HL-60 (cell line): Measurements from ENCODE around the gene MYMX.

Source experiments
- DNase-seq, 2 experiments: peaks; one replicate each; pipeline ENCODE4 v3.0.0-alpha.2; 2010 to 2020; ENCODE audit warnings: low read depth in 1 of 2, low spot score in 1 of 2
- H3K27ac ChIP-seq: fragments of 250-450 bp; sonication (Bioruptor Pico); replicated peaks from 2 replicates; pipeline ENCODE4 v1.5.1; 2020; ENCODE audit warnings: mild to moderate bottlenecking, moderate library complexity
- H3K27me3 ChIP-seq: fragments of 250-450 bp; sonication (Bioruptor Pico); 2 replicates; pipeline ENCODE4 v1.5.1; 2021; ENCODE audit warnings: mild to moderate bottlenecking, moderate library complexity; ENCODE audit not compliant: insufficient read depth, poor library complexity, severe bottlenecking
- H3K4me3 ChIP-seq: replicated peaks from 2 replicates; pipeline ENCODE4 v1.5.1; 2011; ENCODE audit warnings: mild to moderate bottlenecking, control low read depth, low read length; ENCODE audit not compliant: insufficient read depth
- CTCF ChIP-seq: IDR thresholded peaks from one replicate; pipeline ENCODE4 v1.5.1; 2011; ENCODE audit warnings: low read length, control low read depth, inconsistent platforms; ENCODE audit not compliant: insufficient read depth
- GABPA ChIP-seq: IDR thresholded peaks from 2 replicates; pipeline ENCODE4 v1.6.1; 2012; ENCODE audit warnings: low read depth
- POLR2AphosphoS5 ChIP-seq: IDR thresholded peaks from 2 replicates; pipeline ENCODE4 v1.6.1; 2012; ENCODE audit warnings: low read depth
- REST ChIP-seq: IDR thresholded peaks from 2 replicates; pipeline ENCODE4 v1.6.1; 2012; ENCODE audit warnings: low read depth; ENCODE audit not compliant: insufficient replicate concordance
- SPI1 ChIP-seq: IDR thresholded peaks from 2 replicates; pipeline ENCODE4 v1.6.1; 2012; ENCODE audit warnings: low read depth, mild to moderate bottlenecking, borderline replicate concordance

The MYMX gene

GRCh38 chr6:44199883-44200282 is 16.8 kb upstream of the MYMX start:
- TF ChIP-seq SPI1 (no peak), CTCF (no peak), POLR2AphosphoS5 (no peak), REST (no peak), GABPA (no peak)
- H3K4me3 ChIP-seq: no peak overlapping the region
- no peak for DNase-seq
- no peak overlapping the region for H3K27ac ChIP-seq
- H3K27me3 ChIP-seq: no peaks in the 10 kb centered on the region

- Histone ChIP-seq H3K27me3 (no peaks in the 10 kb centered on the region), H3K4me3 (no peak overlapping the region), H3K27ac (no peak overlapping the region)
- TF ChIP-seq GABPA (no peak), SPI1 (no peak)
- DNase-seq: no peak
Observed at GRCh38 chr6:44201200-44201599, 15.5 kb upstream of the MYMX start.

GRCh38 chr6:44201638-44202303 is 15.0 kb upstream of the MYMX start:
- Histone ChIP-seq H3K27me3 (no peaks in the 10 kb centered on the region), H3K4me3 (no peak overlapping the region), H3K27ac (no peak overlapping the region)
- TF ChIP-seq REST (no peak), GABPA (no peak)
- DNase-seq: no peak

GRCh38 chr6:44202332-44202971 is 14.3 kb upstream of the MYMX start:
- H3K4me3 ChIP-seq: no peak overlapping the region
- no peak overlapping the region for H3K27ac ChIP-seq

More at GRCh38 chr6:44202332-44202971, 14.3 kb upstream of the MYMX start:
- no peak for DNase-seq
- TF ChIP-seq POLR2AphosphoS5: no peak
- no peak for TF ChIP-seq SPI1
- no peak for TF ChIP-seq GABPA
- TF ChIP-seq CTCF: no peak
- TF ChIP-seq REST: no peak
- no peaks in the 10 kb centered on the region for H3K27me3 ChIP-seq
